ENCODE data around the gene PCDHA8. TPM values are rescaled to one million over a fixed set of nuclear protein-coding genes. Genes with fewer than 3 reads are reported as not detected.

PCDHA8 gene
- total RNA-seq, 1 experiment from 2014 or later: 0.11 TPM

GRCh38 chr5:140862441-140863295 lies 21.7 kb downstream of the PCDHA8 start:
- no peaks in the 10 kb centered on the region for H3K36me3 ChIP-seq (ENCODE audit: low read depth, low read length)
- BruUV-seq (replicated peaks): no TSS peak
- H3K4me3 ChIP-seq (ENCODE audit: low read length): no peak overlapping the region
- POLR2A ChIA-PET (ENCODE audit: unreplicated experiment): no interaction called here
- no peak for TF ChIP-seq EZH2phosphoT487 (IDR thresholded peaks at IDR 0.05; ENCODE audit: borderline replicate concordance, low read length)
- no peak for TF ChIP-seq CTCF (conservative IDR thresholded peaks at IDR 0.05; ENCODE audit: low read depth, low read length)
- no peak for TF ChIP-seq EZH2 (IDR thresholded peaks at IDR 0.05; ENCODE audit: low read length, unreplicated experiment)
- DNase-seq: no peak
- no peaks in the 10 kb centered on the region for H3F3A ChIP-seq (ENCODE audit: low read length, unreplicated experiment)
- no peaks in the 10 kb centered on the region for H4K20me1 ChIP-seq (ENCODE audit: low read length)
- no peak overlapping the region for H3K9ac ChIP-seq (ENCODE audit: low read length)
- H3K4me2 ChIP-seq (ENCODE audit: low read length): no peak overlapping the region
- CTCF ChIA-PET: no interaction called here
- no peak for ATAC-seq
- no peaks in the 10 kb centered on the region for H3K4me1 ChIP-seq (ENCODE audit: insufficient read depth, low read length)
- no peaks in the 10 kb centered on the region for H3K9me2 ChIP-seq (replicated peaks; ENCODE audit: low read length)
- H3K27ac ChIP-seq (ENCODE audit: low read length): no peak overlapping the region
- H3K79me2 ChIP-seq (ENCODE audit: low read length): no peaks in the 10 kb centered on the region
- intact Hi-C loops (cut with micrococcal nuclease): no loop called here
- no peaks in the 10 kb centered on the region for H3K27me3 ChIP-seq (ENCODE audit: low read length)
- no peak overlapping the region for H2AFZ ChIP-seq (ENCODE audit: low read length)
- H3K9me3 ChIP-seq (ENCODE audit: low read length): no peaks in the 10 kb centered on the region

- Histone ChIP-seq H3K4me1 (ENCODE audit: insufficient read depth, low read length) (peaks cover 4% of the 10 kb centered on the region; the same call in 1 of the 2 replicates), H3K9me3 (ENCODE audit: low read length) (no peaks in the 10 kb centered on the region), H3K79me2 (ENCODE audit: low read length) (no peaks in the 10 kb centered on the region), H3K4me3 (ENCODE audit: low read length) (no peak within 1 kb of the TSS), H3K36me3 (ENCODE audit: low read depth, low read length) (no peaks in the 10 kb centered on the region; the same call in 1 of the 2 replicates), H3K9ac (ENCODE audit: low read length) (no peak within 1 kb of the TSS), H3F3A (ENCODE audit: low read length, unreplicated experiment) (no peaks in the 10 kb centered on the region), H3K27me3 (ENCODE audit: low read length) (no peaks in the 10 kb centered on the region), H4K20me1 (ENCODE audit: low read length) (no peaks in the 10 kb centered on the region), H3K9me2 (replicated peaks; ENCODE audit: low read length) (no peaks in the 10 kb centered on the region), H2AFZ (ENCODE audit: low read length) (no peak within 1 kb of the TSS), H3K4me2 (ENCODE audit: low read length) (no peak within 1 kb of the TSS), H3K27ac (ENCODE audit: low read length) (no peak within 1 kb of the TSS)
- ATAC-seq (no peak), DNase-seq (no peak)
- TF ChIP-seq EZH2 (IDR thresholded peaks at IDR 0.05; ENCODE audit: low read length, unreplicated experiment) (no peak), CTCF (conservative IDR thresholded peaks at IDR 0.05; ENCODE audit: low read depth, low read length) (0 out of 2 replicates have a peak, but pooled peaks have one; percentile 25)
- ChIA-PET CTCF (no interaction called here), POLR2A (ENCODE audit: unreplicated experiment) (no interaction called here)
- intact Hi-C loops (cut with micrococcal nuclease): no loop called here
- no TSS peak for BruUV-seq (replicated peaks)
These were observed 28.0 kb downstream of the PCDHA8 start, which contains the start of gene PCDHA11 for GRCh38 chr5:140868721-140869554. Gene PCDHA11 (plus strand): TSS chr5:140868957. CDS start chr5:140869104, 147 bp downstream.
